Stimulated activated CD8-positive, alpha-beta memory T cell treated with anti-CD3 and anti-CD28 coated beads, Interleukin-7, amount 100 ng/mL, for 1 hour (primary cell): ENCODE data around the gene CBX2.
A peak's percentile ranks its signal among the peaks of the same experiment; 100 is the strongest.

Source experiments
- DNase-seq, 2 donors: peaks; one replicate each; pipeline ENCODE4 v3.0.0-alpha.2; 2020; ENCODE audit warnings: low read depth in 2 of 2

The CBX2 gene

DNA sequence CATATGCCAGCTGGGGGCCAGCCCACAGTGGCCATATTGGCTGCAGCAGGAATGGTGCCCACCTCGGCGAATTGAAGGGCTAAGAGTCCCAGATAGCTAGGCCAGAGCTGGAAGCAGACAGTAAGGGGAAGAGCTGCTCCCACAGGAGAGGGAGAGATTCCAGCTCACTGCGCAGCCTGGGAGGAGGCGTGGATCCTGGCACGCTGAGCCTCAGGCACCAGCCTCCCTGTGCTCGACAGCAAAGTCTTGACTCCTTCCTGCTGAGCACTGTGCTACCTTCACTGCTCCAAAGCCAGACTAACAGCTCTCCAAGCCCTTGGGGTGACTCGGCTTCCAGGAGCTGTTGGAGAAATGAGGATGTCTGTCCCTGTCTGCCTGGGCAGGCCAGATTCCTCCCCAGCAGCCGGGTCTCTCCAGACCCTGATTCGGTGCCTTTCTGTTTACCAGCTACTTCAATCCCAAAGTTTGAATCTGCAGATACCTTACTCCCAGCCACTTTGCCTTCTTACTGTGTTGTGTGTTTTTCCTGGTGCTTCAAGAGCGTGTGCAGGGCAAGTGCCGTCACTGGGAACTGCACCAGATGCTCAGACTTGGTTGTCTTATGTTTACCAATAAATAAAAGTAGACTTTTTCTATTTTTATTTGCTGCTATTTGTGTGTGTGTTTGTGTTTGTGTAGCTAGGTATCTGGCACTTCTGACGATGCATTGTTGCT is 9.1 kb downstream of the CBX2 start:
- DNase-seq = no peak

GRCh38 chr17:79788455-79788854 is 10.5 kb downstream of the CBX2 start:
- no peak for DNase-seq

DNA sequence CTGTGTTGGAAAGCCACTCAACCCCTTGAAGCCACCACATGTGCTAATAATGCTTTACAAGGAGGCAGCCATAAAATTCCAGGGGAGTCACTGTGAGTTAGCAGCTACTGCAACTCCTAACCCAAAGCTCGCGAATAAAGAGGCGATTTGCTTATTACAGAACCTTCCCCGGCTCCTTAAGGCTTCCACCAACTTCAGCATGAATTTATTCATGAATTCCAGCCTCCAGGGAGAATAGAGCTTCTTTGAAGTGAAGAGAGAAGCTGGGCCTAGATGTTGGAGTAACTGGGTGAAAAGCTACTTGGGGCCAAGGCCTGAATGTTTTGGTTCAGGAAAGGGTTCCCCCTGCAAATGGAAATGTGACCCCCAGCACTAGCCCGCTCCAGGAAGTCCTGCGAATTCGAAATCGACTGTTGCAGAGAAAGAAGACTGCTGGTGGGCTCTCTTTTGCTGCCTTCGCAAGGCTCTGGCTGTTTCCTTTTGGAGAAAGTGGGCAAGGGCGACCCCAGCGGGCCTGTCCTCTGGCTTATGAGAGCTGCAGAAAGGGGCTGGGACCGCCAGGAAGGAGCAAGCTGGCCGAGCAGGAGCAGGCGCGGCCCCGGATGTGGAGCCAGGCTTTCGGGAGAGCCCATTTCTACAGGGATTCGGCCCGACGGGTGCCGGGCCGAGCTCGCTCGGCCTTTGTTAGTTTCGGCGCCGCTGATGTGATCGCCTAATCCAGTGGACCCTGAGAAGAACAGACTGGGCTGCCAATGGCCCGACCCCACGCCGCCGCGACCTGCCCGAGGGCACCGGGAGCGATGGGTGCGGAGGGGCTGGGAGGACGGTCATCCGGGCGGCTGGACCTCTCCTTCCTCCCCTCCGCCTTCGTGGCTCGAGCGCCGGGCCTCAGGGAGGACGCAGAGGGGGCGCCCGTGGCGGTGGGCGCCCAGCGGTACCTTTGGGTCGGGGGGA is 11.3 kb downstream of the CBX2 start:
- no peak for DNase-seq

- DNase-seq = no peak
Measured at GRCh38 chr17:79789943-79790804, 12.2 kb downstream of the CBX2 start.

DNA sequence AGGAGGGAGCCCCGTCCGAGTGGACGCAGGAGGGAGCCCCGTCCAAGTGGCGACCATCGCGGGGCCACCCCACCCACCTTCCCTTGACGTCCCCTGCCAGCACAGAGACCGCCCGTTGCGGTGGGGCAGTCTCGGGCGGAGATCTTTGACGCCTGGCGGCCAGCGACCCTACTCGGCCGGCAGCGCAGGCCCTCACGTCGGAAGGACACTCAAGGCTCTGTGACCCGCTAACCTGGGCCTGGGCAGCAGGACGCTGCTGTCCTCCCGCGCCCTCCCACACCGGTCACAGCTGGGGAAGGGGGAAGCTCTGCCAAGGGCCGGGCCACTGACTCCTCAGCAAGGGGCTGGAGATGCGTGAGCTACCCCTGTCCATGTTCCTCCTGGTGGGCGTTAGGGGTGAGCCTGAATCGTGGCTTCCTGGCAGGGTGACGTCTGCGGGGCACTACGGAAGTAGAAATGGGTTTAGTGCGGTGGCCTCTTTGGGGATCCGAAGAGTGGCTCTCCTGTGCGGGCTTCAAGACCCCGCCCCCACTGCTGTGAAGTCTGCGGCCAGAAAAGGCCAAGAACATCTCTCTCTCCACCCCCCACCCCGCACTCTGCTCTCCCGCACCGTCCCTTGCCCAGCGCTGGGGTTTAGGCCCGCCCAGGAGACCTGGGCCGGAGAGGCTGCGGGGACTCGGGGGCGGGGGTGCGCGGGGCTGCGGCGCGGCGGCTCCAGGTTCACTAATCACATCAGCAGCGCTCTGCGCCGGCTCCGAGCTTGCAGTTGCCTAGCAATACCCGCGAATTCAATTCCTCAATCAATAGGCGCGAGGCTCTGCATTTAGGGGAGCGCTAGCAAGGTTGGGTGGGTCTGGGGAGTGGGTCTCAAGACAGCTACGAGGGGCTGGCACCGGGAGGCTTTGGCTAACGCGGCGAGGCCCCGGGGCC is 13.1 kb downstream of the CBX2 start:
- no peak for DNase-seq

- DNase-seq = no peak
Measured at GRCh38 chr17:79791735-79792161, 13.8 kb downstream of the CBX2 start.

- DNase-seq = no peak
Measured at GRCh38 chr17:79792341-79792871, 14.5 kb downstream of the CBX2 start.

DNA sequence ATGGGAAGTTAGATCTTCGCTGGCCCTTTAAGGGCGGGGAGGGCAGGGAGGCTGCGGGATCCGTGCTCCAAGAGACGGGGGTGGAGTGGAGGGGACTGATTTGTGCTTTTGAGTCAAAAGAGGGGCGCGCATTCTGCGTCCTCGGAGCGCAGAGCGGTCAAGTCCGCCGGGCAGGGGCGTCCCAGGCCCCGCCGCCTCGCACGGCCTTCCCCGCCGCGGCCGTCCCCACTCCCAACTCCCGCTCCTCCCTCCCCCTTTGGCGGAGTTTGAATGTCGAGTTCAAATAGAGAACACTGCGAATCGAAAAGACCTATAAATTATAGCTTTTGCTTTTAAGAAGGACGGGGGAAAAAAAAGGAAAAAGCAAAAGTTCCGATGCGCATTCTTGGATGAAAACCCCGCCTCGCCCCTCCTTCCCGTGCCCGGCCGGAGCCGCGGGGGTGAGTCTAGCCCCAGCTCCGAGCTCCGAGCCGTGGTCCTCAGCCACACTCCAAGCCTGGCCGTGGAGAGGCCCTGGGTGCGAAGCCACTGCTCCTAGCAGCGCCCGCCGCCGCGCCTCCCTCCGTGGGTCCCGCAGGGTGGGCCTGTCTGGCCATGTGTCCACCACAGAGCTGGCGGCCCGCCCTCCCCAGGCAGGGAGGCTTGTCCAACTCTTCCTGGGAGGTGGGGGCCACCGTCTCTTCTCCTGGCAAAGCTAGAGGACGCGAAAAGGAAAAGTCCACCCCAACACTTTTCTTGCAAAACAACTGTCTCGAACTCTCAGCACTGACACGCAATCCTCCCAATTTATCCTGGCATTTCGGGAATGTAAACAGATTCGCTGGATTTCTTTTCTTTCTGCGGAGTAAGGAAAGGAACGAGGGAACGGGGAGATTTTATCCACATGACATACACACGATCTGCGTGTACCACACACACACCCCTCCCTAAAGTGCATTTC is 15.3 kb downstream of the CBX2 start:
- no peak for DNase-seq

GRCh38 chr17:79793924-79794304 is 16.0 kb downstream of the CBX2 start:
- no peak for DNase-seq

GRCh38 chr17:79794659-79795511 is 16.9 kb downstream of the CBX2 start:
- DNase-seq = no peak

DNA sequence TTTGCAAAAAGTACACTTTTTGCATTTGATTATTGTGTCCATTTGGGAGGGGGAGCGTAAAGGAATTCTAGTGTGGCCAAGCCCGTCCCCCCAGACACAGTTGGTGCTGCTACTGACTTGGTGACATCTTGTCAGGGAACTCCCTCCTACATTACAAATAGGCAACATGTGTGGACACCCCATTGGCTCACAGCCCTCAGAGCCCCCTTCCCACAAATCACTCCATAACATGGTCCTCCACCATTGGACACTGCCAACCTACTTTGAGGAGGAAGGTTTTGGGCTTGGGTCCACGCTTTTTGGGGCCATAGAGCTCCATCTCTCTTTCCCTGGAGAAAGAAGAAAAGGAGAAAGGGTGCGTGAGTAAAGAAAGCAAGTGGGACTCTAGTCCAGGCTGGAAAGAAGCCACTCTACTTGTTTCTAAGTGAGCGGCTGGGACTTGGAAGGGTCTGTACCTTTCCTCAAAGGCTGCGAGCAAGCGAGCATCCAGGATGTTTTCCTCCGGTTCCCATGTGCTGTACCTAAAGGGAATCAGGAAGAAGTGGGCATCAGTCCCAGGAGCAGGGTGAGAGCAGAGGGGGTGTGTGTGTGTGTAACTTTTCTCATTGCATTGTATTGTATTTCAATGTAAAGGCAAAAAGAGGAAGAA is 18.0 kb downstream of the CBX2 start:
- no peak for DNase-seq

DNA sequence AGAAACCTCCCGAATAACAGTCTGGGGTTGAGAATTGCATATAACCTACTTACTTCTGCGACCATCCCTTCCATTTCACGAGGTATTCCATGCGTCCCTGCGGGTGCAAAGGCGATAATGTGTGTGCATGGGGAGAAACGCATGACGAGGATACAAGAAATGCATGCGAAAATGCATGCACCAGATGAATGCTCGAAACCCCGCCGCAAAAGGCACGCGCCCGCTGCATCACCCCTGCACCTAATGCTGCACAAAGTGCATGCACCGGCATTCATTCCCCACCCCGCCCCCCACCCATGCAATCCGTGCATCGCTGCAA is 18.5 kb downstream of the CBX2 start:
- no peak for DNase-seq

GRCh38 chr17:79796763-79797491 is 19.0 kb downstream of the CBX2 start, which contains the start of gene CBX8:
TSS of gene CBX8 (minus strand) at chr17:79797077. CDS start at chr17:79796998, 79 bp downstream.
- DNase-seq = peak; percentile 98

- no peak for DNase-seq
Measured at GRCh38 chr17:79797492-79798298, 19.7 kb downstream of the CBX2 start.

GRCh38 chr17:79798299-79799173 is 20.6 kb downstream of the CBX2 start:
- DNase-seq = no peak

DNA sequence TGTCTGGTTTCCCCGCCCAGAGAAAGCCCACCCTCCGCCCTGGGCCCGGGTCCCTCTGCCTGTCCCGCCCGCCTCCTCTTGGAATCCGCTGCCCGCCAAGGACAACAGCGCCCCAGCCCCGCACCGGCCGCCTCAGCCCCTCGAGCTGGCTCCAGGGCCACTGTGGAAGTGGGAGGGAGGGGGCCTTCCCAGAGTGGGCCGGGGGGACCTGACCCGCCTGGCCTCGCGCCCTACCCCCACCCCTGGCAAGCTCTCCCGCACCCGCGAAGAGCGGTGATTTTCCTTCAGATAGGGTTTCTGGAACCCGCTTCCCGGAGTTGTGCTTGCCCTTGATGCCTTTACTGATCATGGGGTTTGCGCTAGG is 21.2 kb downstream of the CBX2 start:
- no peak for DNase-seq
